ENCODE results near the gene GRM7. TPM values are rescaled to one million over a fixed set of nuclear protein-coding genes. Genes with fewer than 3 reads are reported as not detected.

The GRM7 gene
- total RNA-seq, 4 donors from 2014 or later = 0.09 TPM; not detected in 3

DNA sequence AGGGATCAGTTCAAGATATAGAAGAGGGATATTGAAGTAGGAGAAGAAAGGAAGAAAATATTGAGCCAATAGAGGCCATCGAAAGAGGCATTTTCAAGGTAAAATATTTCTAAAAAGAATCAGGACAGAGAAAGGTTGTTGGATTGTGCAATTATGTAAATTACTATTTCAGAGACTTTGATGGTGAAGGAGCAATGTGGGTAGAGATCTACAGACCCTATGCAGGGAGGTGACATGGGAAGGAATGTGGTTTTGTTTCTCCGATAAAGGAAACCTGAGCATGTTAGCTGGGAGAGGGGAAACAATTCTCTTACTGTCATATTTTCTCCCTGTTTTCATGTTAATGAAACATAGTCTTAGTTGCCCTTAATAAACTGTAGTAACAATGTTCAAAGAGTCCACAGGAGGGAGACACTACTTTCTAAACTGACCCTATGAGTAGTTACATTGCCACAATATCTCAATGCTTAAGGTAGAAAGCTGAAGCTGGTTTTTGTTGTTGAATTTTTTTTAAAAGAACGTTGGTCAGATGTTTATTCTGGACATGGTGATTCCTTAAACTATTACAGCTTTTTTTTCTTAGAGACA, 133.3 kb downstream of the GRM7 start:
- Histone ChIP-seq H3K4me1 (no peaks in the 10 kb centered on the region), H3K27ac (no peak overlapping the region), H3K27me3 (no peaks in the 10 kb centered on the region), H3K9me3 (no peaks in the 10 kb centered on the region), H3K4me3 (no peak overlapping the region), H3K36me3 (no peaks in the 10 kb centered on the region)
- DNase-seq = no peak
- TF ChIP-seq POLR2A (IDR thresholded peaks at IDR 0.05) = no peak
- TF ChIP-seq, protein P1, sequence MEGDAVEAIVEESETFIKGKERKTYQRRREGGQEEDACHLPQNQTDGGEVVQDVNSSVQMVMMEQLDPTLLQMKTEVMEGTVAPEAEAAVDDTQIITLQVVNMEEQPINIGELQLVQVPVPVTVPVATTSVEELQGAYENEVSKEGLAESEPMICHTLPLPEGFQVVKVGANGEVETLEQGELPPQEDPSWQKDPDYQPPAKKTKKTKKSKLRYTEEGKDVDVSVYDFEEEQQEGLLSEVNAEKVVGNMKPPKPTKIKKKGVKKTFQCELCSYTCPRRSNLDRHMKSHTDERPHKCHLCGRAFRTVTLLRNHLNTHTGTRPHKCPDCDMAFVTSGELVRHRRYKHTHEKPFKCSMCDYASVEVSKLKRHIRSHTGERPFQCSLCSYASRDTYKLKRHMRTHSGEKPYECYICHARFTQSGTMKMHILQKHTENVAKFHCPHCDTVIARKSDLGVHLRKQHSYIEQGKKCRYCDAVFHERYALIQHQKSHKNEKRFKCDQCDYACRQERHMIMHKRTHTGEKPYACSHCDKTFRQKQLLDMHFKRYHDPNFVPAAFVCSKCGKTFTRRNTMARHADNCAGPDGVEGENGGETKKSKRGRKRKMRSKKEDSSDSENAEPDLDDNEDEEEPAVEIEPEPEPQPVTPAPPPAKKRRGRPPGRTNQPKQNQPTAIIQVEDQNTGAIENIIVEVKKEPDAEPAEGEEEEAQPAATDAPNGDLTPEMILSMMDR (IDR thresholded peaks at IDR 0.05) = peak in 1 of 6 experiments; percentile 33
- WGBS, 2 donors = 65 to 67% methylated on average over 3 of the region's 3 CpGs
- intact Hi-C loops (cut with DNase I) = no loop called here

DNA sequence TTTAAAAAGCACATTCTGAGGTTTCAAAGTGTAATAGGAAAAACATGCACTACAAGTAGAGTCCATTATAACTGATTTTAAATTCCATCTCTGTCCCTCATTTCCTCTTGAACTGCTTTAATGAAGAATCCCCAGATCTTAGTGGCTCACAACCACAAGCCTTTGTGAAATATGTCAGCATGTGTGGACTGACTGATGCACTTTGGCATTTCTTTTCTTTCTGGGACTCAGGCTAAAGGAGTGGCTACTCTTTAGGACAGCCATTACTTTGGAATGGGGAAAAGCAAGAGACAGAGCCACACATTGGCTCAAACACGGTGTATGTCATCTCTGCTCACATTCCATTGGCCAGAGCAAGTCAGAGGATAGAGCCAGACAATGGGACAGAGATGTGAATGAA, 139.6 kb downstream of the GRM7 start:
- H3K27ac ChIP-seq = no peak overlapping the region
- intact Hi-C loops (cut with DNase I) = no loop called here
- 33 to 50% methylated on average over 1 of the region's 1 CpG for WGBS, 2 donors
- no peaks in the 10 kb centered on the region for H3K36me3 ChIP-seq
- no peaks in the 10 kb centered on the region for H3K4me1 ChIP-seq
- H3K4me3 ChIP-seq = no peak overlapping the region
- no peaks in the 10 kb centered on the region for H3K27me3 ChIP-seq
- DNase-seq = no peak
- TF ChIP-seq, protein P1 (IDR thresholded peaks at IDR 0.05) = no peak
- no peak for TF ChIP-seq POLR2A (IDR thresholded peaks at IDR 0.05)
- no peaks in the 10 kb centered on the region for H3K9me3 ChIP-seq

DNA sequence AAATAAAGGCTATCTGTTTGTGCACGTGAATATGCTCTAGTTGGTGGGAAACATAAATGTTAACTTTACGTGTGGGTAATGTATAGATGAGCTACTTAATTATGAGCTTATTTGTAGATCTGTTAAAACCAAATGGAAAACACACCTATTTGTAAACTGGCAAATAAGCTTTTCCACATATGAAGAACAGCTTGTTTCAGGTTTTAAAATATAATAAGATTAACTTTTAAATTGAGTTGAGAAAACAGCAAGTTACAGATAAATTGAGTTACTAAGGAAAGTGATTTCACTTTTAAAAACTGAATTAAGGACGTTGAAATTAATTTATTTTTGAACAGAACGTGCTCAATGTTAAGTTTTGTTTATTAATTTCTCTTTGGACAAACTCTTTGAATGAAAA, 140.5 kb downstream of the GRM7 start:
- Histone ChIP-seq H3K27ac (no peak overlapping the region), H3K4me1 (no peaks in the 10 kb centered on the region), H3K9me3 (no peaks in the 10 kb centered on the region), H3K4me3 (no peak overlapping the region), H3K36me3 (no peaks in the 10 kb centered on the region), H3K27me3 (no peaks in the 10 kb centered on the region)
- intact Hi-C loops (cut with DNase I) = no loop called here
- WGBS, 2 donors = 74 to 78% methylated on average over 4 of the region's 4 CpGs
- no peak for DNase-seq
- no peak for TF ChIP-seq POLR2A (IDR thresholded peaks at IDR 0.05)

DNA sequence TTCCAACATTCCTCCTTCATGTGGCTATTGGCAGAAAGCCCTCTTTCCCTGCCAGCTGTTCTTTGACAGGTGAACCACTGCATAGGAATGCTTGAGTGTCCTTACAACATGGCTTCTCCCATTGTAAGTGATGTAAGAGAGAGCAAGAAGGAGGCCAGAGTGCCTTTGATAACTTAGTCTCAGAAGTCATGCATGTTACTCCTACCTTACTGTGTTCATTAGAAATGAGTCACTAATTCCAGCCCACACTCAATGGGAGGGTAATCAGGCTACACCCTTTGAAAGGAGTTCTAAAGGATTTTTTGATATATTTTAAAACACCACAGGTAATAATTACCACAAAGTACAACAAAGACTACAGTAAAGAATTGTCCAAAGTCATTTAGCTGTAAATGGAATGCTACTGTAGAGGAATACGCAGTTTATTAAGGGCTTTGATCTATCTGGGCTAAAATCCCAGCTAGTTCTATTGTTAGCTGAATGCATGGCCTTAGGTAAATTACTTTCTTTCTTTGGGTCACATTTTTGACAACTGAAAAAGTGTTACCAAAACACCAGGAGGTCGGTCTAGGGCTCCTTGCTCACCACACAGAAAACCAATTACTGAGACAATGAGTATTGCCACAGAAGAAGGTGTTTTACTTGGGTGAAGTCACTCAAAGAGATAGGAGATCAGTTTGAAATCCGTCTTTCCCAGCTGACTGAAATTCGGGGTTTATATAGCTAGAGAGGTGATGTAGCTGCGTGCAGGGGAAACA, 154.9 kb downstream of the GRM7 start:
- H3K9me3 ChIP-seq = no peaks in the 10 kb centered on the region
- DNase-seq = no peak
- no peak overlapping the region for H3K27ac ChIP-seq
- 37 to 53% methylated on average over 5 of the region's 5 CpGs for WGBS, 2 donors
- no peak overlapping the region for H3K4me3 ChIP-seq
- no peaks in the 10 kb centered on the region for H3K4me1 ChIP-seq
- intact Hi-C loops (cut with DNase I) = no loop called here
- TF ChIP-seq POLR2A (IDR thresholded peaks at IDR 0.05) = no peak
- TF ChIP-seq, protein P1 (IDR thresholded peaks at IDR 0.05) = no peak
- no peaks in the 10 kb centered on the region for H3K36me3 ChIP-seq
- no peaks in the 10 kb centered on the region for H3K27me3 ChIP-seq

DNA sequence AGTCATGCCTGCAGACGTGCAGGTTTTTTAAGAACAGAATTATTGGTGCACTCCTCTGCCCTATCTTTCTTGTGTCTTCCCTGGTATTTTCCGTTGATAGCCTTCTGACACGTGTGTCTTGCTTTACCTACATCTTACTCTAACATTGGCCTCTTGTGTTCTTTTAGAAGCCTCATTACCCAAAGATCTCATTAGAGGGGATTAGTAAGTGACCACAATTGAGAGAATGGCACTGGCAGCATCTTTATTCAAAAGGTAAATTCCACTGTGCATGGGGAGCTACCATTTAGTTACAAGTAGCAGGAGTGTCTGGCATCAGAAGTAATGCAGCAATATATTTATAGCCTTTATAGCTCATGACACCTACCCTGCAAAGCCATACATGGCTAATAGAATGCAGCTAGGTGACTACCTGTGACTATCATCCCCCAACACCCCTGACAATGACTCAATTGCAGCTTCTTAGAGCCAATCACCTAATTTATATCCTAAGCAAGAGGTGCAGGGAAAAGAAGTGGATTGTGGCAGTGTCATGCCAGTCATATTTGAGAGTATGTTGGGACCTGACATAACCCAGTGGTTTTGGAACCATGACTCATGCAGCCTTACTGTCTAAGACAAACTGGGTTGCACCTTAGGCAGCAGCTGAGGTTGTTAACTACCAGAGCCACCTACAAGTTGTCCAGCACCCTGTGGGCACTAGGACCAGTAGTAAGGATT, 164.8 kb downstream of the GRM7 start:
- intact Hi-C loops (cut with DNase I) = no loop called here
- TF ChIP-seq POLR2A (IDR thresholded peaks at IDR 0.05) = no peak
- TF ChIP-seq, protein P1 (IDR thresholded peaks at IDR 0.05) = no peak
- H3K4me3 ChIP-seq = no peak overlapping the region
- H3K27ac ChIP-seq = no peak overlapping the region
- 34 to 41% methylated on average over 3 of the region's 3 CpGs for WGBS, 2 donors
- H3K27me3 ChIP-seq = no peaks in the 10 kb centered on the region
- H3K4me1 ChIP-seq = no peaks in the 10 kb centered on the region
- DNase-seq = no peak
- H3K9me3 ChIP-seq = no peaks in the 10 kb centered on the region
- no peaks in the 10 kb centered on the region for H3K36me3 ChIP-seq
